WTC11 (cell line): ENCODE measurements around the gene MYO15A. TPM values are rescaled to one million over a fixed set of nuclear protein-coding genes. Genes with fewer than 3 reads are reported as not detected.

Source experiments
- ATAC-seq: fragments of 200-7000 bp; cut with Tn5 transposase; 2 replicates; pipeline ENCODE4 v1.10.0; 2021; ENCODE audit warnings: mild to moderate bottlenecking, moderate library complexity
- CTCF ChIA-PET: fragments of 300-600 bp; sonication (Branson Sonifier 250); formaldehyde crosslinking; loops from one replicate; lab custom pipeline; 2021; ENCODE audit warnings: antibody characterized with exemption; lab: Charles Lee
- POLR2A ChIA-PET: fragments of 350-600 bp; sonication (Branson Sonifier 250); formaldehyde crosslinking; loops from one replicate; lab custom pipeline; 2021; ENCODE audit warnings: antibody characterized with exemption; lab: Charles Lee
- DNase-seq: peaks from one replicate; pipeline ENCODE4 v3.0.0; 2021; ENCODE audit warnings: low spot score
- H3K27ac Mint-ChIP-seq: 2 replicates; pipeline ENCODE4 v1.8.0; 2021; ENCODE audit warnings: mixed read lengths
- H3K27me3 Mint-ChIP-seq: 2 replicates; pipeline ENCODE4 v1.8.0; 2021; ENCODE audit warnings: low read depth, mild to moderate bottlenecking, moderate library complexity, mixed read lengths
- H3K36me3 Mint-ChIP-seq: 2 replicates; pipeline ENCODE4 v1.8.0; 2021; ENCODE audit warnings: mixed read lengths
- H3K4me1 Mint-ChIP-seq: 2 replicates; pipeline ENCODE4 v1.8.0; 2022; ENCODE audit warnings: mixed read lengths
- H3K4me3 Mint-ChIP-seq: 2 replicates; pipeline ENCODE4 v1.8.0; 2021; ENCODE audit warnings: mild to moderate bottlenecking, moderate library complexity, mixed read lengths
- H3K9me3 Mint-ChIP-seq: 2 replicates; pipeline ENCODE4 v1.8.0; 2021; ENCODE audit warnings: mixed read lengths
- ATF2 ChIP-seq: sonication (generic); formaldehyde crosslinking; IDR thresholded peaks from 2 replicates; pipeline ENCODE4 v1.8.1; 2022; ENCODE audit warnings: low read depth, missing genetic modification reagents, borderline replicate concordance
- ATF3 ChIP-seq: sonication (generic); formaldehyde crosslinking; conservative IDR thresholded peaks from 2 replicates; pipeline ENCODE4 v1.8.1; 2022; ENCODE audit warnings: mild to moderate bottlenecking, missing genetic modification reagents
- CBFB ChIP-seq: sonication (generic); formaldehyde crosslinking; IDR thresholded peaks from 2 replicates; pipeline ENCODE4 v1.8.1; 2022; ENCODE audit warnings: mild to moderate bottlenecking, low read depth, missing genetic modification reagents
- CDX4 ChIP-seq: fragments of 250-450 bp; sonication (Bioruptor Pico); IDR thresholded peaks from 2 replicates; pipeline ENCODE4 v1.9.0; 2021; ENCODE audit warnings: moderate library complexity, mild to moderate bottlenecking, inconsistent platforms, borderline replicate concordance
- ESRRA ChIP-seq: sonication (generic); formaldehyde crosslinking; IDR thresholded peaks from 2 replicates; pipeline ENCODE4 v1.8.1; 2022; ENCODE audit warnings: mild to moderate bottlenecking, missing genetic modification reagents, borderline replicate concordance
- HMGA2 ChIP-seq: fragments of 250-450 bp; sonication (Bioruptor Pico); IDR thresholded peaks from 2 replicates; pipeline ENCODE4 v1.4.0; 2021; ENCODE audit warnings: mild to moderate bottlenecking, moderate library complexity
- JUN ChIP-seq: sonication (generic); formaldehyde crosslinking; IDR thresholded peaks from 2 replicates; pipeline ENCODE4 v1.8.0; 2023; ENCODE audit warnings: mild to moderate bottlenecking, missing genetic modification reagents
- SMAD3 ChIP-seq: sonication (generic); formaldehyde crosslinking; IDR thresholded peaks from 2 replicates; pipeline ENCODE4 v1.8.0; 2022; ENCODE audit warnings: missing genetic modification reagents, mild to moderate bottlenecking, borderline replicate concordance
- SOX15 ChIP-seq: fragments of 250-450 bp; sonication (Bioruptor Pico); IDR thresholded peaks from 2 replicates; pipeline ENCODE4 v1.9.0; 2021; ENCODE audit warnings: mild to moderate bottlenecking
- STAT6 ChIP-seq: sonication (generic); formaldehyde crosslinking; conservative IDR thresholded peaks from 2 replicates; pipeline ENCODE4 v1.8.1; 2023; ENCODE audit warnings: mild to moderate bottlenecking, low read depth, missing genetic modification reagents, moderate library complexity
- USF1 ChIP-seq: sonication (generic); formaldehyde crosslinking; IDR thresholded peaks from 2 replicates; pipeline ENCODE4 v1.8.0; 2022; ENCODE audit warnings: mild to moderate bottlenecking, missing genetic modification reagents
- ZNF121 ChIP-seq: sonication (generic); formaldehyde crosslinking; IDR thresholded peaks from 2 replicates; pipeline ENCODE4 v1.8.0; 2023; ENCODE audit warnings: missing genetic modification reagents
- ZNF396 ChIP-seq: fragments of 250-450 bp; sonication (Bioruptor Pico); IDR thresholded peaks from 2 replicates; pipeline ENCODE4 v1.8.0; 2021; ENCODE audit warnings: mild to moderate bottlenecking, moderate library complexity, borderline replicate concordance
- ZNF416 ChIP-seq: fragments of 250-450 bp; sonication (Bioruptor Pico); IDR thresholded peaks from 2 replicates; pipeline ENCODE4 v1.9.0; 2021; ENCODE audit warnings: mild to moderate bottlenecking, inconsistent platforms
- total RNA-seq: library from RNA; stranded (reverse); gene quantifications from 3 replicates; pipeline ENCODE4 v1.2.3, GENCODE V29; 2021
- TF ChIP-seq, protein P1 (sequence below): sonication (generic); formaldehyde crosslinking; IDR thresholded peaks from 2 replicates; pipeline ENCODE4 v1.8.1; 2022; ENCODE audit warnings: mild to moderate bottlenecking, moderate library complexity, missing genetic modification reagents
- TF ChIP-seq, protein P2 (sequence below): sonication (generic); formaldehyde crosslinking; IDR thresholded peaks from 2 replicates; pipeline ENCODE4 v1.8.1; 2023; ENCODE audit warnings: mild to moderate bottlenecking, missing genetic modification reagents
- TF ChIP-seq, protein P3 (sequence below): fragments of 250-450 bp; sonication (Bioruptor Pico); IDR thresholded peaks from 2 replicates; pipeline ENCODE4 v1.8.0; 2021; ENCODE audit warnings: mild to moderate bottlenecking
- TF ChIP-seq, protein P4 (sequence below): sonication (generic); formaldehyde crosslinking; IDR thresholded peaks from 2 replicates; pipeline ENCODE4 v1.8.1; 2023; ENCODE audit warnings: mild to moderate bottlenecking, missing genetic modification reagents, moderate library complexity
- TF ChIP-seq, protein P5 (sequence below): sonication (generic); formaldehyde crosslinking; IDR thresholded peaks from 2 replicates; pipeline ENCODE4 v1.8.0; 2023; ENCODE audit warnings: missing genetic modification reagents

MYO15A gene
- total RNA-seq, 1 experiment from 2014 or later, result 2.6 TPM

- CTCF ChIA-PET, result no interaction called here
- Mint-ChIP-seq H3K4me1 (no peaks in the 10 kb centered on the region), H3K4me3 (no peak overlapping the region), H3K27me3 (no peaks in the 10 kb centered on the region), H3K9me3 (no peaks in the 10 kb centered on the region), H3K27ac (no peak overlapping the region), H3K36me3 (peaks cover 25% of the 10 kb centered on the region)
- no peak for TF ChIP-seq ZNF416 (CRISPR knock-in tag)
- TF ChIP-seq HMGA2 (CRISPR knock-in tag), result no peak
- no peak for TF ChIP-seq SMAD3
- TF ChIP-seq, protein P1, sequence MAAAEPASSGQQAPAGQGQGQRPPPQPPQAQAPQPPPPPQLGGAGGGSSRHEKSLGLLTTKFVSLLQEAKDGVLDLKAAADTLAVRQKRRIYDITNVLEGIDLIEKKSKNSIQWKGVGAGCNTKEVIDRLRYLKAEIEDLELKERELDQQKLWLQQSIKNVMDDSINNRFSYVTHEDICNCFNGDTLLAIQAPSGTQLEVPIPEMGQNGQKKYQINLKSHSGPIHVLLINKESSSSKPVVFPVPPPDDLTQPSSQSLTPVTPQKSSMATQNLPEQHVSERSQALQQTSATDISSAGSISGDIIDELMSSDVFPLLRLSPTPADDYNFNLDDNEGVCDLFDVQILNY (CRISPR knock-in tag), result no peak
- no peak for TF ChIP-seq CDX4 (CRISPR knock-in tag)
- no peak for TF ChIP-seq ZNF396 (CRISPR knock-in tag)
- TF ChIP-seq ATF3 (CRISPR knock-in tag), result no peak
- TF ChIP-seq ZNF121 (CRISPR knock-in tag), result no peak
- TF ChIP-seq, protein P2, sequence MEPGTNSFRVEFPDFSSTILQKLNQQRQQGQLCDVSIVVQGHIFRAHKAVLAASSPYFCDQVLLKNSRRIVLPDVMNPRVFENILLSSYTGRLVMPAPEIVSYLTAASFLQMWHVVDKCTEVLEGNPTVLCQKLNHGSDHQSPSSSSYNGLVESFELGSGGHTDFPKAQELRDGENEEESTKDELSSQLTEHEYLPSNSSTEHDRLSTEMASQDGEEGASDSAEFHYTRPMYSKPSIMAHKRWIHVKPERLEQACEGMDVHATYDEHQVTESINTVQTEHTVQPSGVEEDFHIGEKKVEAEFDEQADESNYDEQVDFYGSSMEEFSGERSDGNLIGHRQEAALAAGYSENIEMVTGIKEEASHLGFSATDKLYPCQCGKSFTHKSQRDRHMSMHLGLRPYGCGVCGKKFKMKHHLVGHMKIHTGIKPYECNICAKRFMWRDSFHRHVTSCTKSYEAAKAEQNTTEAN, result no peak
- no peak for TF ChIP-seq ESRRA (CRISPR knock-in tag)
- no peak for TF ChIP-seq JUN (CRISPR knock-in tag)
- no peak for TF ChIP-seq STAT6 (CRISPR knock-in tag)
- no peak for TF ChIP-seq ATF2
- no peak for ATAC-seq
- no peak for DNase-seq
- POLR2A ChIA-PET, result no interaction called here
These were observed 9.0 kb upstream of the MYO15A start for GRCh38 chr17:18099516-18099915.

DNA sequence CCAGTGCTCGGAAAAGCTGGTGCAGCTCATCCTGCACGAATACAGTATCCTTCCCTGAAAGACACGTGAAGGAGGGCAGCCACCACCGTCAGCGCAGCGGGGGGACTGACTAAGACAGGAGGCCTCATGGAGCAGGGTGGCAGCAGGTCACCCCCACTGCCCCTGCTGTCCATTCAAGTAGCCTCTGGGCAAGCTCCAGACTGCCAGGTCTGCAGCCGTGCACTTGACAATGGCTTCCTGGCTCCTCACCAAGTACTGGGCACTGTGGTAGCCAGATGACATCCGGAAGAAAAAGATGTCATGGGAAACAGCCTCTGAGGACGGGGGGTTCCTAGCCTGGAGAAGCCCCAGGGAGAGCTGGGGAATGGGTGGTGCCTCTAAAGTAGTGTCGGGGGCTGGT, 7.9 kb upstream of the MYO15A start:
- H3K9me3 Mint-ChIP-seq, result no peaks in the 10 kb centered on the region
- no peak overlapping the region for H3K27ac Mint-ChIP-seq
- ChIA-PET POLR2A (no interaction called here), CTCF (no interaction called here)
- ATAC-seq, result no peak
- H3K4me1 Mint-ChIP-seq, result no peaks in the 10 kb centered on the region
- DNase-seq, result no peak
- TF ChIP-seq, protein P3, sequence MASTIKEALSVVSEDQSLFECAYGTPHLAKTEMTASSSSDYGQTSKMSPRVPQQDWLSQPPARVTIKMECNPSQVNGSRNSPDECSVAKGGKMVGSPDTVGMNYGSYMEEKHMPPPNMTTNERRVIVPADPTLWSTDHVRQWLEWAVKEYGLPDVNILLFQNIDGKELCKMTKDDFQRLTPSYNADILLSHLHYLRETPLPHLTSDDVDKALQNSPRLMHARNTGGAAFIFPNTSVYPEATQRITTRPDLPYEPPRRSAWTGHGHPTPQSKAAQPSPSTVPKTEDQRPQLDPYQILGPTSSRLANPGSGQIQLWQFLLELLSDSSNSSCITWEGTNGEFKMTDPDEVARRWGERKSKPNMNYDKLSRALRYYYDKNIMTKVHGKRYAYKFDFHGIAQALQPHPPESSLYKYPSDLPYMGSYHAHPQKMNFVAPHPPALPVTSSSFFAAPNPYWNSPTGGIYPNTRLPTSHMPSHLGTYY (CRISPR knock-in tag), result no peak
- H3K36me3 Mint-ChIP-seq, result peaks cover 22% of the 10 kb centered on the region
- H3K4me3 Mint-ChIP-seq, result no peak overlapping the region
- H3K27me3 Mint-ChIP-seq, result no peaks in the 10 kb centered on the region

DNA sequence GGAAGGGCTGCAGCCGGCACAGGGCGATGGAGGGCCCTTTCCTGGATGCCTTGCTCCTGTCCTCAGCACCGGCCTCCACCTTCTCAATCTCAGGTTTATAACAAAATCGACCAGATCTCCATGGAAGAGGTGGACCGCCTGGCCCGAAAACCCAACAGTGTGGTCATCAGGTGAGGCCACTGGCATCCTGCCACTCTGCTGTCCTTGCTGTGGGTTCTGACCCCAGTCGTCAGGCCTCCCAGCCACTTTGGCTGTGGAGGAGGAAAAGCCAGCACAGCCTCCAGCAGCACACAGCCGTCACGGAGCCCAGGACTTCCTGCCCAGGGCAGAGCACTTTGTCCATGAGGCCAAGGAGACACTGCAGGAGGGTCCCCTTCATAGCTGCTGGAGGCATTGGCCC, 6.7 kb upstream of the MYO15A start:
- H3K27me3 Mint-ChIP-seq, result no peaks in the 10 kb centered on the region
- no peak for DNase-seq
- no peaks in the 10 kb centered on the region for H3K9me3 Mint-ChIP-seq
- peaks cover 10% of the 10 kb centered on the region; the same call in 1 of the 2 replicates for H3K36me3 Mint-ChIP-seq
- POLR2A ChIA-PET, result no interaction called here
- H3K4me1 Mint-ChIP-seq, result no peaks in the 10 kb centered on the region
- no peak for ATAC-seq
- no peak overlapping the region for H3K4me3 Mint-ChIP-seq
- no peak overlapping the region for H3K27ac Mint-ChIP-seq
- CTCF ChIA-PET, result no interaction called here
- TF ChIP-seq SOX15 (CRISPR knock-in tag), result no peak
- TF ChIP-seq CBFB (CRISPR knock-in tag), result no peak
- TF ChIP-seq, protein P4, sequence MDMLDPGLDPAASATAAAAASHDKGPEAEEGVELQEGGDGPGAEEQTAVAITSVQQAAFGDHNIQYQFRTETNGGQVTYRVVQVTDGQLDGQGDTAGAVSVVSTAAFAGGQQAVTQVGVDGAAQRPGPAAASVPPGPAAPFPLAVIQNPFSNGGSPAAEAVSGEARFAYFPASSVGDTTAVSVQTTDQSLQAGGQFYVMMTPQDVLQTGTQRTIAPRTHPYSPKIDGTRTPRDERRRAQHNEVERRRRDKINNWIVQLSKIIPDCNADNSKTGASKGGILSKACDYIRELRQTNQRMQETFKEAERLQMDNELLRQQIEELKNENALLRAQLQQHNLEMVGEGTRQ, result no peak
- TF ChIP-seq, protein P3 (CRISPR knock-in tag), result no peak
- no peak for TF ChIP-seq USF1 (CRISPR knock-in tag)
- TF ChIP-seq, protein P5, sequence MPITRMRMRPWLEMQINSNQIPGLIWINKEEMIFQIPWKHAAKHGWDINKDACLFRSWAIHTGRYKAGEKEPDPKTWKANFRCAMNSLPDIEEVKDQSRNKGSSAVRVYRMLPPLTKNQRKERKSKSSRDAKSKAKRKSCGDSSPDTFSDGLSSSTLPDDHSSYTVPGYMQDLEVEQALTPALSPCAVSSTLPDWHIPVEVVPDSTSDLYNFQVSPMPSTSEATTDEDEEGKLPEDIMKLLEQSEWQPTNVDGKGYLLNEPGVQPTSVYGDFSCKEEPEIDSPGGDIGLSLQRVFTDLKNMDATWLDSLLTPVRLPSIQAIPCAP (CRISPR knock-in tag), result no peak
